H9 (cell line): Measurements from ENCODE around the gene COX6B2. TPM values are rescaled to one million over a fixed set of nuclear protein-coding genes. Genes with fewer than 3 reads are reported as not detected.

Experiments
- DNase-seq: peaks from one replicate; pipeline ENCODE4 v3.0.0-alpha.2; 2017
- H2AFZ ChIP-seq: one replicate; pipeline ENCODE4 v1.6.1; 2013; ENCODE audit warnings: mild to moderate bottlenecking, low read length, control low read depth, moderate library complexity
- H2AK5ac ChIP-seq: 2 replicates; pipeline ENCODE4 v1.6.1; 2013; ENCODE audit warnings: low read length, control low read depth, mixed read lengths; ENCODE audit not compliant: insufficient read length
- H2BK120ac ChIP-seq: one replicate; pipeline ENCODE4 v1.6.1; 2013; ENCODE audit warnings: low read depth, mild to moderate bottlenecking, low read length, control low read depth, inconsistent platforms; ENCODE audit not compliant: poor library complexity, severe bottlenecking
- H2BK12ac ChIP-seq: 2 replicates; pipeline ENCODE4 v1.6.1; 2013; ENCODE audit warnings: low read length, control low read depth, mixed read lengths, low read depth; ENCODE audit not compliant: insufficient read length
- H2BK15ac ChIP-seq: 2 replicates; pipeline ENCODE4 v1.6.1; 2013; ENCODE audit warnings: low read depth, low read length, control low read depth
- H2BK20ac ChIP-seq: one replicate; pipeline ENCODE4 v1.6.1; 2013; ENCODE audit warnings: low read depth, mild to moderate bottlenecking, low read length, control low read depth, inconsistent platforms; ENCODE audit not compliant: poor library complexity, severe bottlenecking
- H2BK5ac ChIP-seq: 2 replicates; pipeline ENCODE4 v1.6.1; 2013; ENCODE audit warnings: low read length, control low read depth, mixed read lengths; ENCODE audit not compliant: insufficient read length
- H3K14ac ChIP-seq: 2 replicates; pipeline ENCODE4 v1.6.1; 2013; ENCODE audit warnings: low read length, control low read depth; ENCODE audit not compliant: insufficient read depth
- H3K18ac ChIP-seq: 2 replicates; pipeline ENCODE4 v1.6.1; 2013; ENCODE audit warnings: low read depth, mild to moderate bottlenecking, mixed read lengths, low read length, control low read depth; ENCODE audit not compliant: insufficient read length
- H3K23ac ChIP-seq: 2 replicates; pipeline ENCODE4 v1.6.1; 2013; ENCODE audit warnings: low read length, control low read depth, mixed read lengths, low read depth; ENCODE audit not compliant: insufficient read length
- H3K23me2 ChIP-seq: 2 replicates; pipeline ENCODE4 v1.6.1; 2013; ENCODE audit warnings: low read depth, mild to moderate bottlenecking, mixed read lengths, low read length, control low read depth; ENCODE audit not compliant: insufficient read length, poor library complexity, severe bottlenecking
- H3K27ac ChIP-seq: 2 replicates; pipeline ENCODE4 v1.5.1; 2013; ENCODE audit warnings: low read length, control low read depth, mixed read lengths, low read depth; ENCODE audit not compliant: insufficient read length
- H3K27me3 ChIP-seq: 2 replicates; pipeline ENCODE4 v1.6.1; 2013; ENCODE audit warnings: low read length, control low read depth, inconsistent platforms; ENCODE audit not compliant: insufficient read depth
- H3K4ac ChIP-seq: 2 replicates; pipeline ENCODE4 v1.6.1; 2013; ENCODE audit warnings: low read depth, mild to moderate bottlenecking, control low read depth, inconsistent platforms, low read length, moderate library complexity
- H3K4me1 ChIP-seq: 2 replicates; pipeline ENCODE4 v1.6.1; 2013; ENCODE audit warnings: low read length, control low read depth, inconsistent platforms; ENCODE audit not compliant: insufficient read depth
- H3K4me2 ChIP-seq: 2 replicates; pipeline ENCODE4 v1.6.1; 2013; ENCODE audit warnings: low read length, control low read depth, mixed read lengths; ENCODE audit not compliant: insufficient read length, insufficient read depth
- H3K56ac ChIP-seq: 2 replicates; pipeline ENCODE4 v1.6.1; 2013; ENCODE audit warnings: low read depth, mild to moderate bottlenecking, mixed read lengths, low read length, control low read depth; ENCODE audit not compliant: insufficient read length
- H3K79me1 ChIP-seq: 2 replicates; pipeline ENCODE4 v1.6.1; 2013; ENCODE audit warnings: low read depth, mild to moderate bottlenecking, moderate library complexity, low read length, control low read depth, inconsistent platforms; ENCODE audit not compliant: insufficient read depth, poor library complexity, severe bottlenecking
- H3K79me2 ChIP-seq: 2 replicates; pipeline ENCODE4 v1.6.1; 2013; ENCODE audit warnings: low read length, control low read depth, inconsistent platforms; ENCODE audit not compliant: insufficient read depth
- H3K9ac ChIP-seq: 2 replicates; pipeline ENCODE4 v1.6.1; 2013; ENCODE audit warnings: low read length, control low read depth, mixed read lengths; ENCODE audit not compliant: insufficient read length; ENCODE audit errors: extremely low read depth
- H3K9me3 ChIP-seq: one replicate; pipeline ENCODE4 v1.6.1; 2013; ENCODE audit warnings: low read depth, low read length, inconsistent platforms; ENCODE audit not compliant: control insufficient read depth
- H3T11ph ChIP-seq: one replicate; pipeline ENCODE4 v1.6.1; 2013; ENCODE audit warnings: mild to moderate bottlenecking, low read length, control low read depth, inconsistent platforms
- H4K20me1 ChIP-seq: one replicate; pipeline ENCODE4 v1.6.1; 2013; ENCODE audit not compliant: control insufficient read depth, insufficient read length, insufficient read depth
- H4K5ac ChIP-seq: 2 replicates; pipeline ENCODE4 v1.6.1; 2013; ENCODE audit warnings: low read depth, mild to moderate bottlenecking, mixed read lengths, low read length, control low read depth; ENCODE audit not compliant: insufficient read length
- H4K8ac ChIP-seq: replicated peaks from 2 replicates; pipeline ENCODE4 v1.6.1; 2013; ENCODE audit warnings: low read length, control low read depth, mixed read lengths, low read depth; ENCODE audit not compliant: insufficient read length
- H4K91ac ChIP-seq: 2 replicates; pipeline ENCODE4 v1.6.1; 2013; ENCODE audit warnings: low read depth, mild to moderate bottlenecking, moderate library complexity, mixed read lengths, low read length, control low read depth; ENCODE audit not compliant: insufficient read length
- H3K27ac Mint-ChIP-seq, 3 experiments: 2 replicates in 2 of 3; 3 replicates in 1 of 3; pipeline ENCODE4 v1.8.0; 2020 to 2021; ENCODE audit warnings: mixed read lengths in 3 of 3, mild to moderate bottlenecking in 1 of 3, moderate library complexity in 1 of 3
- H3K27me3 Mint-ChIP-seq: 2 replicates; pipeline ENCODE4 v1.8.0; 2021; ENCODE audit warnings: low read depth, mild to moderate bottlenecking, moderate library complexity, mixed read lengths
- H3K36me3 Mint-ChIP-seq, 3 experiments: 2 replicates in 2 of 3; 3 replicates in 1 of 3; pipeline ENCODE4 v1.8.0; 2020 to 2021; ENCODE audit warnings: low read depth in 3 of 3, mixed read lengths in 3 of 3; ENCODE audit not compliant: insufficient read depth in 1 of 3
- H3K4me1 Mint-ChIP-seq, 2 experiments: 2 replicates each; pipeline ENCODE4 v1.8.0; 2020; ENCODE audit warnings: mixed read lengths in 2 of 2
- H3K4me3 Mint-ChIP-seq, 2 experiments: 2 replicates in 1 of 2; 3 replicates in 1 of 2; pipeline ENCODE4 v1.8.0; 2020 to 2021; ENCODE audit warnings: mild to moderate bottlenecking in 2 of 2, mixed read lengths in 2 of 2, moderate library complexity in 1 of 2
- H3K9me3 Mint-ChIP-seq, 2 experiments: 2 replicates in 1 of 2; 3 replicates in 1 of 2; pipeline ENCODE4 v1.8.0; 2020; ENCODE audit warnings: mild to moderate bottlenecking in 2 of 2, mixed read lengths in 2 of 2, moderate library complexity in 1 of 2
- CTCF ChIP-seq: fragments of 200-600 bp; sonication (generic); conservative IDR thresholded peaks from 3 replicates; pipeline ENCODE4 v1.8.0; 2021; ENCODE audit warnings: antibody characterized with exemption, mild to moderate bottlenecking
- WGBS: extraction: QIAGEN DNeasy Blood & Tissue Kit; methylation state at CpG from one replicate; pipeline ENCODE4 v1.1.7; 2013; ENCODE audit warnings: missing lambda C conversion rate, low lambda C conversion rate, mixed read lengths; ENCODE audit not compliant: insufficient read length; ENCODE audit errors: extremely low coverage; 5-methylcytosine and 5-hydroxymethylcytosine counted together
- total RNA-seq: library from RNA; stranded (reverse); gene quantifications from 2 replicates; pipeline ENCODE4 v1.2.1, GENCODE V29; 2021

COX6B2 gene
- total RNA-seq, 1 experiment from 2014 or later: 4.0 TPM

GRCh38 chr19:55339105-55339888, 15.2 kb downstream of the COX6B2 start, which contains the start of gene KMT5C:
Gene KMT5C (plus strand): TSS chr19:55339876. CDS start chr19:55341937, 2,061 bp downstream.
- Histone ChIP-seq H3K9me3 (no peaks in the 10 kb centered on the region), H3T11ph (peak within 1 kb of the TSS; percentile 74), H2BK12ac (peak within 1 kb of the TSS; percentile 88), H3K4me1 (no peaks in the 10 kb centered on the region; the same call in 1 of the 2 replicates), H3K79me2 (no peaks in the 10 kb centered on the region), H2BK120ac (peak within 1 kb of the TSS; percentile 97), H2BK15ac (no peak within 1 kb of the TSS), H3K27ac (peak within 1 kb of the TSS; percentile 74), H2AK5ac (no peak within 1 kb of the TSS), H3K23ac (no peak within 1 kb of the TSS), H2BK5ac (peak within 1 kb of the TSS; percentile 62), H3K56ac (no peak within 1 kb of the TSS), H4K8ac (peak within 1 kb of the TSS; percentile 4), H4K20me1 (no peaks in the 10 kb centered on the region), H3K23me2 (peaks cover 17% of the 10 kb centered on the region), H4K5ac (peak within 1 kb of the TSS; percentile 47), H4K91ac (peak within 1 kb of the TSS; percentile 8), H3K14ac (peak within 1 kb of the TSS; percentile 94), H2AFZ (no peak within 1 kb of the TSS), H3K79me1 (no peaks in the 10 kb centered on the region), H3K4me2 (peak within 1 kb of the TSS; percentile 78), H3K18ac (peak within 1 kb of the TSS; percentile 98), H3K27me3 (no peaks in the 10 kb centered on the region; the same call in 1 of the 2 replicates), H3K9ac (peak within 1 kb of the TSS; percentile 76), H2BK20ac (no peak within 1 kb of the TSS), H3K4ac (peak within 1 kb of the TSS; percentile 17; the same call in 1 of the 2 replicates)
- Mint-ChIP-seq H3K36me3 (peaks cover 19 to 28% (median 26%) of the 10 kb centered on the region in 3 experiments; a peak in 6 of 7 replicates), H3K27me3 (peaks cover 20% of the 10 kb centered on the region), H3K4me1 (peaks cover 12 to 27% of the 10 kb centered on the region in 2 experiments), H3K27ac (peak within 1 kb of the TSS; percentile 98 to 100 (median 99)), H3K9me3 (no peaks in the 10 kb centered on the region; a peak in 1 of 5 replicates), H3K4me3 (peak within 1 kb of the TSS; percentile 84 to 96)
- TF ChIP-seq CTCF: no peak; the same call in 2 of the 3 replicates
- WGBS: no CpG with 5 or more reads among the region's 63 CpGs
- peak; percentile 100 for DNase-seq
